GM21717 (cell line): ENCODE results near the gene ASRGL1.

ENCODE experiments used
- ATAC-seq: cut with Tn5 transposase; IDR thresholded peaks from one replicate; pipeline ENCODE4 v1.9.1; 2021; ENCODE audit warnings: mild to moderate bottlenecking, moderate library complexity; ENCODE audit not compliant: unreplicated experiment

The ASRGL1 gene

DNA sequence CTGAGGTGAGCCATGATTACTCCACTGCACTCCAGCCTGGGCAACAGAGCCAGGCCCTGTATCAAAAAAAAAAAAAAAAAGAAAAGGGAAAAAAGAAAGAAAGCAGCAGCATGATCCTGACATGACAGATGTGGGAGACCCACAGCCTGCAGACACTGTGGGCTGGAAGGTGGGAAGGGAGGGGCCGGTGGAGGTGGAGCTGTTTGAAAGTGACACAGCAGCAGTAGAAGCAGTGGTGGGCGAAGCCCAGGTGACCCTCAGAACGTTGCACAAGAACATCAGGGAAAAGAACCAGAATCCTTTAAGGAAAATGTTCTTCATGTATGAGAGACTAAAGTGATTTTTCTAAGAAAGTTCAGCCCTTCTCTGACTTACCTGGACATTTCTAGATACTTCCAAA is 55.3 kb downstream of the ASRGL1 start:
- ATAC-seq: no peak

DNA sequence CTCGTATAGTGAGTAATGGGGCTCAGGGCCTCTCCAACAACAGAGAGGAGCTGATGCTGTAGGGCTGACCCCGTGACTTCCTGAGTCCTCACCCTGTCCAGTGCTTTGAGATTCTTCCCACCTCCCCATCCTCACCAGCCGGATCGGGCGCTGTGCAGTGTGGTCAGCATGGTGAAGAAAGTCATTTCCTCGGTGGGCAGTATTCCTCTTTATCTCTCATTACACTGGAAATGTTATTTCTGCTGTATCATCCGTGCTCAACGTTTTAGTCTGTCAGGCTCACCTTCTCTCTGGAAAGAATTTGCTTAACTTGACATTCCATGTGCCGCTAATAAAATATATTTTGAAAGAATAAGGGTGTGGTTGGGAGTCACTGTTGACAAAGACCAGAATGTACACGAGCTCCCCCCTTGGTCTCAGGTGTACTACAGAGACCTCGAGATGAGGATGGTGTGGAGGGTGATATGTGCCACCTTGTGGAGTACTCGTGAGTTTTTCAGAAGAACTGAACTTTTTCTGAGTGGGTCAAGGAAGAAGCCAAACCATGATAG is 55.9 kb downstream of the ASRGL1 start:
- no peak for ATAC-seq

DNA sequence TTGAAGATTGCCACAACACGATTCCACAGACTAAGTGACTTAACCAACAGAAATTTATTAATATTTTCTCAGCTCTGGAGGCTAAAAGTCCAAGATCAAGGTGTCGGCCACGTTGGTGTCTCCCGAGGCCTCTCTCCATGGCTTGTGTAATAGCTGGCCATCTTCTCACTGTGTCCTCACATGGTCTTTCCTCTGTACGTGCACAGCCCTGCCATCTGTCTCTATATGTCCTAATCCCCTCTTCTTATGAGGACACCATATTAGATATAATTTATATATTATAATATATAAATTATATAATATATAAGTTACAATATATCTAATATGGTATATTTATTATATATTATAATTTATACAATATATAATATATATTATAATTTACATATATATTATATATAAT is 56.5 kb downstream of the ASRGL1 start:
- ATAC-seq: no peak

DNA sequence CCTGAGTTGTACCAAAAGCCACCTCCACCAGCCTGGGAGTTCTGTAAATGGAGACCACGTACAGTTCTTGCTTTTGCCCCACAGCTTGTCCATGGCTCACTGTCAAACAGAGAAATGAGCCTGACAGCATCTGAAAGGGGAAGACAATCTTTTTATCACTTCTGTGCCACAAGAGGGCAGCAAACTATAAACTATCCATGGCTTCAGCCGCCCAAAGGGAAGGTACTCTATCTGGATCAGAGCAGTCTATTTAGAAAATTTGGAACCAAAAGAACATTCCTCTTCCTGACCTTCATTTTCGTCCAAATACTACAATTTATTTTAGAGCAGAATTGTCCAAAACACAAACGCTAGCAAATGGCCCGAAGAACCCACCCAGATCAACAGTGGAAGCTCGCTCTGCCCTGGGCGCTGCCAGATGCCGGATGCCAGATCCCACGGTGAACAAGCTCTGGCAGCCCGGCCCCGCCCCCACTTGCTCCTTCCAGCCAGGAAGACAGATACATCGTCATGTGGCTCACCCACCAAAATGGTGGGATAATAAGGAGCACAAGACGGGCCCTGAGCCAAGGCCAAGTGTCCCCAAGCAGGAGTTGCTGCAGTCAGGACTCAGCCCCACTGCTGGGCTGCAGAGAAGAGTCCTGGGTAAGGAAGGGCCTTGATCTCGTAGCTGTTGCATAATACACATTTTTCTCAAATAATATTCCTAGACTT is 57.7 kb downstream of the ASRGL1 start:
- no peak for ATAC-seq

DNA sequence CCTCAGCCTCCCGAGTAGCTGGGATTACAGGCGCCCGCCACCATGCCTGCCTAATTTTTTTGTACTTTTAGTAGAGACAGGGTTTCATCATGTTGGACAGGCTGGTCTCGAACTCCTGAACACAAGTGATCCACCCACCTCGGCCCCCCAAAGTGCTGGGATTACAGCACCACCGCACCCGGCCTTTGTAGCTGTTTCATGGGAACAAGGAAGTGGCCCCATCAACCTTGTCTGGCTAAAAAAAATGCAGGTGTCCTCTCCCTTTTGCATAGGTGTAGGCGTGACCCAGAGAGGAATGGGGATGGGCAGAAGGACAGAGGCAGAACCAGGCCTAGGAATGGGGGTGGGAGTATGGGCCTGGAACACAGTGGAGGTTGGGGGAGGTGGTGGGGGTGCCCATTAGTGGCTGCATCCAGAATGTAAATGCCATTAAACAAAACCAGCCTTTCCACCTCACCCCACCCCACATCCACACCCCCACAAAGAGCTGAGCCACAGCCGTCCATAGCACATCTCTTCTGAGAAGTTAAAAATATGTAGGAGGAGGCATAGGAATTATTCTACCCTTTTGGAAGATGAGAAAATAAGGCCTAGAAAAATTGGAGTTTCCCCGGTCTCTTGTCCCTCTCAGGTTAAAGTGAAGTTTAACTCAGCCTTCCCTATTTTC is 58.8 kb downstream of the ASRGL1 start:
- ATAC-seq: no peak

DNA sequence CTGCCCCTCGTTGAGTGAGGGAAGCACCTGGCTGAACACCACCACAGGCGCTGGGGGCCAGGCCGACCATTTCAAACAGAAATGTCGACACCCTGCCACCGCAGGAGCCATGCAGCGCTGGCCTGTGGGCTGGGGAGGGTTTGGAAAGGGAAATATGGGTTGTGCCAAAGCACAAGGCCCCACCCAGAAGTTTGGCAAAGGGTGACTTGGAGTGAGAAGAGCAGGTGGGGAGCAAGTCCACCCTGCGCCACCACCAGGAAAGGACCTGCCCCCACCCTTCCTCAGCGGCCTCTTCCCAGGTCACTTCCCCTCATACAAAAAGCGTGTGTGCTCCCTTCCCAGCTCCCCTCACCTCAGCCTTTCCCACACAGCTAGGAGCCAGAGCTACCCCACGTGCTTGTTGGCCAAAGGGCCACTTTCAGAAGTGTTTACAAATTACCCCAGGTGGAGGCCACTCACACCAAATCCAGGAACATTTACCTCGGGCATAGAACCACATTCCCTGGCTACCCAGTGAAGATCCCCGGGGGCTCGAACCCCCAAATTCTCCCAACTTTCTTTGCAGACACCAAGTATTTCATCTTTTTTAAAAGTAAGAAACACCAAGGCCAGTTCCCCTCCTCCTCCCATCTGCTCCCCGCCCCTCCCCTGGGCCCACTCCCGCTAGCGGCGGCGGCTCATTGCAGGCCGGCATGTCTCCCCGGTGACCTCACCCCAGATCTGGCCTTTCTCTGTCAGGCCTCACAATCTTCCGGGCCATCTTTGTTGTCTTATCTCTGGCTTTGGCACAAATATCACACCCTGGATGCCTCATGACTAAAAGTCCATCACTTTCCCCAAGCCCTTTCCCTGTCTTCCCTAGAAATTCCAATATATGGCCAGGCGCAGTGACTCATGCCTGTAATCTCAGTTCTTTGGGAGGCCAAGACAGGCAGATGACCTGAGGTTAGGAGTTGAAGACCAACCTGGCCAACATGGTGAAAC is 61.1 kb downstream of the ASRGL1 start:
- ATAC-seq: no peak

DNA sequence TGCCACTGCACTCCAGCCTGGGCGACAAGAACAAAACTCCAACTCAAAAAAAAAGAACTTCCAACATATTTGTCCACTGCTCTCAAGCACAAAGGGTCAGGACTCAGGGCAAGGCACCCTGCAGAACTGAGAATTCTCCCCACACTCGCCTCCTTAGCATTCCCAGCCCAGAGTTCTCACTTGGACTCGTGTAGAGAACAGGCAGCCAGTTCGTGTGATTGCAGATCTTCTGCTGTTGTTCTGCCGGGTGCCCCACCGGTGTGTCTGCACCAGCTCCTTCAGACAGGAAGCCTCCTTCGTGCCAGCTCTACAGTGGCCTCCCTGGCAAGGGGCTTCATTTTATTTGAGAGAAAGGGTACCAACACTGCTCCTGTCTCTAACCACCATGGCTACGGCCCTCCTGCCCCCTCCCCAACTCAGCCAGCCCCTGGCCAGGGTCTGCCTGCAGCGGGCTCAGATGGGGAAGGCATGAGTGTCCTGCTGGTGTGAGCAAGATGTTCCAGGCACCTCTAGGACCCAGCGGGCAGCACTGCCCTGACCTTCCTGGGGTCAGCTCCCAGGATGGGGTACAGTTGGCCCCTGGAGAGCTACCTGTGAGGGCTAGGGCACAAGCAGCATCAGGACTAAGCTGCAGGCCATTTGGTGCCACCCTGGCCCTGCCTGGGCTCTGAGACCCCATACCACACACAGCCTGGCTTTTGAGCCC is 62.1 kb downstream of the ASRGL1 start:
- ATAC-seq: no peak

DNA sequence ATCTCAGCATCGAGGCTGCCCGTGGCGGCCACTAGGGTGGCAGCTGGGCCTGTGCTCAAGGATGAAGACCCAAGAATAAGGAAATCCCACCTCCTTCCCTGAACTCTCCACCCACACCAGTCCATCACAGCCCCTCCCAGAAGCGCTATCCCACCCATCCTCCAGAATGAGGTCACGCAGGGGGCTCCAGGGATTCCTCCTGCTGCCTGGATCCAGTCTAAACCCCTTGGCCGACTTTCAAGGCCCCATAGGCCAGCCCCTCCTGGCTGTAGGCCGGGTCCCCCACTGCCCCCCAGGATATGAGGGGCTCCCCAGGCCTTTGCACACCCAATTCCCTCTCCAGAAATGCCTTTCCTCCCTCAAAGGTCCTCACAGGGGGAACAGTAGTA is 62.6 kb downstream of the ASRGL1 start:
- no peak for ATAC-seq

DNA sequence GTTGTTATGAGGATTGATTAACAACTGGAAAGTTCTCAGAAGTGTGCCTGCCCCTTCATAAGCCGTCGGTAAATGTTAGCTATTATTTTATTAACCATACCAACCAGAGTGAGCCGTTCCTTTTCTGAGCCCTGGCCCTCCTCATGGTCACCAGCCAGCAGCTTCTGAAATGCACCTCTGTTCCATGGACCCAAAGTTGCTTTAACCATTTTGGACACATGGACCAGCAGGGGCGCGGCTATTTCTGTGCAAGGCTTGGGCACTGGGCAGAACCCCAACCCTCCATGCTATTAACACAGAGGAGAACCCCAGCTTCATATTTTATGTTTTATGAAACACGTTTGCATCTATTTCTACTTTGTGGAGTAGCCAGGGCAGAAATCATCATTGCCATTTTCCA is 63.0 kb downstream of the ASRGL1 start:
- no peak for ATAC-seq

DNA sequence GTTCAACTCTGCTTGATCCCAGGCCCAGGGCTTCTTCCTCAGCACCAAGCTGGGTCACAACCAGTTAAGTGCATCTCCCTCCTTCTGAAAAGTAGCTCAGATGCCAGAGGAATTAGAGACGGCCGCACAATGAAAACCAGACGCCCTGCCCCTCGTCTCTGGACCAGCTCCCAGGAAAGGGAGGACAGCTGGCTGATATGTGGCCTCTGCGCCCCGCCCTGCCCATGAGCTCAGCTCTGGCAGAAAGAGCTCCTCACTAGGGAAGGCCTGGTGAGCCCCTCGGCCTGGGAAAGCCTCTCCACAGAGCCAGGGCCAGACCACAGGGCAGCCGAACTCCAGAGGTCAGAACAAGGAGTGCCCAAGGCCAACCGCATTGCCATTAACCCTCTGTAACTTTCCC is 63.5 kb downstream of the ASRGL1 start:
- ATAC-seq: no peak

DNA sequence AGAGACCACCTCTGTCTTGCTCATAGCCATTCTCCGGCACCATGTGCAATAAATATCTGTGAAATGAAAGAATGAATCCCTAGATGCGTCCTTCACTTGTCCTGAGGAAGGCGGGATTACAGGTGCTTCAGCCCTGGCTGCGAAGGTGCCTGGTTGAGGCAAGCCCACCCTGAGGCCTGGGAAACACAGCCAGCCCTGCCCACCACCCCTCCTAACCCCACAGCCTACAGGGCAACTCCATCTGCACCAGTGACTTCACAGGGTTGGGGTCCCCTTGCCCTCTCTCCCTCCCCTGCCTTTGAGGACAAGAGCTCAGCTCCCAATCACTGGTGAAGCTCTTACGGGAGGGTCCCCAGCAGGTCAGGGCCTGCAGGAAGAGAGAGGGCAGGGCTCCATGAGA is 64.1 kb downstream of the ASRGL1 start:
- ATAC-seq: no peak

DNA sequence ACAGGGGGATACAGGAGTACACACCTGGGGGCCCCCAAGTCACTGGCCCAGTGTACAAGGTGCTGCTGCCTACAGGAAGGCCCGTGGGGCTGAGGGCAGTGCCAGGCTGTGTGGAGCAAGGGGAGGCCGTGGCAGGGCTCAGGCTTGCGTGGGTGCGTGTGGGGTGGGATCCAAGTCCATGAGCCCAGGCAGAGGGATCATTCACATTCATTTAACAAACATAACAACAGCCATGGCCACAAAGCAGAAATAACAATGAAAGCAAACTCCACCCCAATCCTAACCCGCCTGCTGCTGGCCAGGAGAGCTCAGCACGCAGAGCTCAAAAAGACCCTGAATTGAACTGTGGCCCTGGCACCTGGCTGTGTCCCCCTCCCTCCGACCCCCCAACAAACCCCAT is 64.6 kb downstream of the ASRGL1 start:
- ATAC-seq: no peak

DNA sequence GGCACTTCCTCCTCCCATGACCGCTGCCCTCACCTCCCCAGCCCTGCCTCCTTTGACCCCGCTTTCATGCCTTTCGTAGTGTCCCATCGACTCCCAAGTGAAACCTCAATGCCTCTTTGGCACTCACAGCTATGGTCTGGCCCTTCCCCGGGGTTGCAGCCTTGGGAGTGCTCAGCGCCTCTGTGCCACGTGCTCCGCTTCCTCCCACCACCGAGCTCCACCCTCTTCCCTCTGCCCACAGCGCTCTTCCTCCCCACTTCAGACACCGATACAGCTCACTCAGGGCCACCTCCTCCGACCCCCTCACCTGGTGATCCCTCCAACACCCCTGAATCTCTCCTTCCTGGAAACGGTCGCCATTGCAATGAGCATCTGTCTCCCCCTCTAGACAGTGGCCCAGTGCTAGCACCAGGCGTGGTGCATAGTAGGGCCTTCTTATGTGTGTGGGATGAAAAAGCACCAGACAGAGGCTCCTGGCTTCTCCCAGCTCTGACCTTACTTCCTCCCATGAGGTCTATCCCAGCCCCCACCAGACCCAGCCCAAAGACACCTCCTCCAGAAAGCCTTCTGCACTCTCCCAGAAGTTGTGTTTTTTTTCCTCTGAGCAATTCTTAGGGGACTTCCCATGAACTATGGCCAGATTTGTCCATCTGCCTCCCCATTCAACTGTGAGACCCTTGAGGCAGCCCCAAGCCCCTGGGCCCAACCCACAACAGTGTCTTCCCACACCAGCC is 65.1 kb downstream of the ASRGL1 start:
- no peak for ATAC-seq

DNA sequence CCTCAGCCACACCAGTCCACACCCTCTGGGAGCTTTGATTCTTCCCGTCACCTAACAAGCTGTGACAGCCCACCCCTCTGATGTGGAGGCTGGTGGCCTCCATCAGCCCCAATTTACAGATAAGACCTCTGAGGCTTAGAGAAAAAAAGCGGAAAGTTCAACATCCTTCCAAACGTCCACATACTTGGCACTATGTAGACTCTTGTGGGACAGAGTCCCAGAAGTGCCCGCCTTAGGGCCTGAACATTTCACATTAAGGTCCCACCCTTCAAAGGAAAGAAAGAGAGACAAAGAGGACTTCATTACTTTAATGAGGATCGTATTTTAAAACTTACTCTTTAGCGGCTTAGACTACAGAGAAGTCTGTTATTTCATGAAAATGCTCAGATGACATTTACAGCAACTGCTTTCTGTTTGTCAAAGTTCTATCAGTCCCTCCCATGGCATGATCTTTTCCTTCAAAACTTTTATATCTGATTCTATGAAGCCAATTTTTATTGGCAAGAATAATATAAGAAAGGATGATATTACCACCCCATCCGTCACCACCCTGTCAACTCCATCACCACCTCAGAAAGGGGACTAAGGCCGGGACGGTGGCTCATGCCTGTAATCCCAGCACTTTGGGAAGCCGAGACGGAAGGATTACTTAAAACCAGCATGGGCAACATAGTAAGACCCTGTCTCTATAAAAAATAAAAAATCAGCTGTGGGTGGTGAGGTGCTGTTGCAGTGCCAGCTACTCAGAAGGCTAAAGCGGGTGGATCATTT is 65.9 kb downstream of the ASRGL1 start:
- no peak for ATAC-seq

DNA sequence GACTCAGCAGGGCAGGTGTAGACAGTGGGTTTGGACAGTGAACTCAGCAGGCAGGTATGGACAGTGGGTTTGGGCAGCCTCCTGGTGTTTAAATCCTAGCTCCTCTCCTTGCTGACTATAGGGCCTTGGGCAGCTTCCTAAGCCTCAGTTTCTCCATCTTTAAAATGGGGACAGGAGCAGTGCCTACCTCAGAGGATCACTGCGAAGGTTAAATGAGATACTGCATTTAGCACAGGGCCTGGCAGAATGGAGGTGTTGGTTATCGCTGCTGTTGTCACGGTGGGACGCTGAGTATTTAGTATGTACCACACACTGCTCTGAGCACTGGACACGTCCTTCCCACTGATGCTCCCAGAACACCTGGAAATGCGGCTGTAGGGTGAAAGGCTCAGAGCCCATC is 67.2 kb downstream of the ASRGL1 start:
- ATAC-seq: no peak

DNA sequence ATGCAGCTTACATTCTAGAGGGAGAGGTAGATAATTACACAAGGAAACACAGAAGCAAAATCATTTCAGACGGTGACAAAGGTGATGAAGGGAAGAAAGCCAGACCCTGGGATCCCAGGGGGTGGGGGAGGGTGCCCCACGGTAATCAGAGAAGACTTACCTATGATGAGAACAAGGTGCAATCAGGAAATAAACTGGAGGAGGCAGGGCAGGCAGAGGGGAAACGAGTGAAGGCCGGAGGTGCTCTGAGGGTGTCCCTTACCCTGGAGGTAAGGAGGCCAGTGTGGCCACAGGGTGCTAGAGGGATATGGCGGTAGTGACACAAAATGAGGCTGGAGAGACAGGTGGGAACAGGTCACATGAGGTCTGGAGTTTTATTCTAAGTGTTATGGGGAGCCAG is 67.7 kb downstream of the ASRGL1 start:
- ATAC-seq: no peak

DNA sequence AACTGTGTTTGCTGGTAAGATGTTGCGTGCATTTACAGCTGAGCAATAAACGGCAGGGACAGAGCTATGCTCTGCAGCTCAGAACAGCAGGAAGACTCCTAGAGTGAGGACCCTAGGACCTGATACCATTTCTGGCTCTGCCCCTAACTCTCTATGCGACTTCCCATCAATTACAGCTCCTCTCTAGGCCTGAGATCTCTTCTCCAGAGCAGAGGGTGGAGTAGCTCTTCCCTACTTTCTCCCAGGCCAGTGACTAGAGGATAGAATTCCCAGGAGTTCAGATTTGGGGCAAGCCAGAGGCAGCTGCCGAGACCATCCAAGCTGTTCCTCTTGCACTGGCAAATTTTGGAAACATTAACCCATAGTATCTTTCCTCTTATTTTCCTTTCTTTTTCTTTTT is 68.8 kb downstream of the ASRGL1 start:
- ATAC-seq: no peak

DNA sequence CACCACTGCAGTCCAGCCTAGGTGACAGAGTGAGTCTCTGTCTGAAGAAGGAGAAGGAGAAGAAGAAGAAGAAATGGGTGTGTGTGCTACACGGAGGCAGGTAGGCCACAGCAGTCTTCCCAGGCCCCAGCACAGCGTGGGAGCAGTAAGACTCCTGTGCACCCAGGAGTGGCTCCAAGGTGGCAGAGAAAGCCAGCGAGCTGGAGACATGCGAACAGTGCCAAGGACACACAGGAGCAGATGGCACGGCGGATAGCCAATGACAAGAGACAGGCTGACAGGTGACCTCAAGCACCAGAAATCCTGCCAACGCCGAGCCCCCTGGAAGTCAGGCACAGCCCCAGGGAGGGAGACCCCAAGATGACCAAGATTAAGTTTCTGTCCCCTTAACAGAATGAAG is 72.6 kb downstream of the ASRGL1 start:
- no peak for ATAC-seq

DNA sequence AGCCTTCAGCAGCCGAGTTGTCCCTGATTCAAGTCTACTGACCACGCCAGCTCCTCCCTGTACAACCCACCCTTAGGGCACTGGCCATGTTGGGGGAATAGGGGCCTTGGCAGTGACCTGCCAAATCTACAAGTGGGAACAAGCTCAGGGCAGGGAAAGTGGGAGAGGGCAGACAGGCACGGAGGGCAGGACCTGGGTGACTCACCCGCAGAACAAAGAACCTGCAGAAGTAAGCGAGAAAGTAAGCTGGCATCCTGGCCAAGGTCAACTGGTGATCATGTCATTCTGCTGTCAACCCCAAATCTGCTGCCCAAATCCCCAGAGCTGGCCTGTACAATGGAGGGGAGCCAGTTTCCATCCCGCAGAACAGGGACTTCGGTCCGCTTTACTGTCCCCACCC is 73.7 kb downstream of the ASRGL1 start:
- ATAC-seq: no peak
